HL-60 (cell line): ENCODE results near the gene ART1.

Source experiments
- DNase-seq, 2 experiments: peaks; one replicate each; pipeline ENCODE4 v3.0.0-alpha.2; 2010 to 2020; ENCODE audit warnings: low read depth in 1 of 2, low spot score in 1 of 2
- H3K27ac ChIP-seq: fragments of 250-450 bp; sonication (Bioruptor Pico); replicated peaks from 2 replicates; pipeline ENCODE4 v1.5.1; 2020; ENCODE audit warnings: mild to moderate bottlenecking, moderate library complexity
- H3K27me3 ChIP-seq: fragments of 250-450 bp; sonication (Bioruptor Pico); 2 replicates; pipeline ENCODE4 v1.5.1; 2021; ENCODE audit warnings: mild to moderate bottlenecking, moderate library complexity; ENCODE audit not compliant: insufficient read depth, poor library complexity, severe bottlenecking
- H3K4me3 ChIP-seq: replicated peaks from 2 replicates; pipeline ENCODE4 v1.5.1; 2011; ENCODE audit warnings: mild to moderate bottlenecking, control low read depth, low read length; ENCODE audit not compliant: insufficient read depth
- GABPA ChIP-seq: IDR thresholded peaks from 2 replicates; pipeline ENCODE4 v1.6.1; 2012; ENCODE audit warnings: low read depth
- POLR2AphosphoS5 ChIP-seq: IDR thresholded peaks from 2 replicates; pipeline ENCODE4 v1.6.1; 2012; ENCODE audit warnings: low read depth
- SPI1 ChIP-seq: IDR thresholded peaks from 2 replicates; pipeline ENCODE4 v1.6.1; 2012; ENCODE audit warnings: low read depth, mild to moderate bottlenecking, borderline replicate concordance
- TF ChIP-seq, protein P1 (sequence below): IDR thresholded peaks from one replicate; pipeline ENCODE4 v1.5.1; 2011; ENCODE audit warnings: low read length, control low read depth, inconsistent platforms; ENCODE audit not compliant: insufficient read depth
- TF ChIP-seq, protein P2 (sequence below): IDR thresholded peaks from 2 replicates; pipeline ENCODE4 v1.6.1; 2012; ENCODE audit warnings: low read depth; ENCODE audit not compliant: insufficient replicate concordance

ART1 gene

DNA sequence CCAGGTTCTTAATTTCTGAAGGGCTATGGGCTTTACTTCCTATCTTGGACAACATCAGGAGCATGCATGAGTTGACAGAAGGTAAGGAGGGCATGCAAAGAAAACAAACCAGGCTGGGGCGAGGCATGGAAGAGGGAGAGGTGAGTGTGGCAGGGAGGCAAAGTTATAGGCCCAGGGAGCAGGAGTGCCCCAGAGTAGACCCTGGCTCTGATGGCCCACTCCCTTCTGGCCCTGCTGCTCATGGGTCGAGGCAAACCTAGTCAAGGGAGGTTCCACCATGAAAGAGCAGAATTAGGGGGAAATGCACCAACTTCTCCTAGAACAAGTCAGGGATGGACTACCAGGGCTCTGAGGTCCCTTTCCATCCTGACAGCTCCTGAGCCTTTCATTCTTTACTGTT is 16.0 kb downstream of the ART1 start:
- no peak for TF ChIP-seq POLR2AphosphoS5
- TF ChIP-seq GABPA, result no peak
- TF ChIP-seq, protein P1, sequence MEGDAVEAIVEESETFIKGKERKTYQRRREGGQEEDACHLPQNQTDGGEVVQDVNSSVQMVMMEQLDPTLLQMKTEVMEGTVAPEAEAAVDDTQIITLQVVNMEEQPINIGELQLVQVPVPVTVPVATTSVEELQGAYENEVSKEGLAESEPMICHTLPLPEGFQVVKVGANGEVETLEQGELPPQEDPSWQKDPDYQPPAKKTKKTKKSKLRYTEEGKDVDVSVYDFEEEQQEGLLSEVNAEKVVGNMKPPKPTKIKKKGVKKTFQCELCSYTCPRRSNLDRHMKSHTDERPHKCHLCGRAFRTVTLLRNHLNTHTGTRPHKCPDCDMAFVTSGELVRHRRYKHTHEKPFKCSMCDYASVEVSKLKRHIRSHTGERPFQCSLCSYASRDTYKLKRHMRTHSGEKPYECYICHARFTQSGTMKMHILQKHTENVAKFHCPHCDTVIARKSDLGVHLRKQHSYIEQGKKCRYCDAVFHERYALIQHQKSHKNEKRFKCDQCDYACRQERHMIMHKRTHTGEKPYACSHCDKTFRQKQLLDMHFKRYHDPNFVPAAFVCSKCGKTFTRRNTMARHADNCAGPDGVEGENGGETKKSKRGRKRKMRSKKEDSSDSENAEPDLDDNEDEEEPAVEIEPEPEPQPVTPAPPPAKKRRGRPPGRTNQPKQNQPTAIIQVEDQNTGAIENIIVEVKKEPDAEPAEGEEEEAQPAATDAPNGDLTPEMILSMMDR, result no peak
- TF ChIP-seq, protein P2, sequence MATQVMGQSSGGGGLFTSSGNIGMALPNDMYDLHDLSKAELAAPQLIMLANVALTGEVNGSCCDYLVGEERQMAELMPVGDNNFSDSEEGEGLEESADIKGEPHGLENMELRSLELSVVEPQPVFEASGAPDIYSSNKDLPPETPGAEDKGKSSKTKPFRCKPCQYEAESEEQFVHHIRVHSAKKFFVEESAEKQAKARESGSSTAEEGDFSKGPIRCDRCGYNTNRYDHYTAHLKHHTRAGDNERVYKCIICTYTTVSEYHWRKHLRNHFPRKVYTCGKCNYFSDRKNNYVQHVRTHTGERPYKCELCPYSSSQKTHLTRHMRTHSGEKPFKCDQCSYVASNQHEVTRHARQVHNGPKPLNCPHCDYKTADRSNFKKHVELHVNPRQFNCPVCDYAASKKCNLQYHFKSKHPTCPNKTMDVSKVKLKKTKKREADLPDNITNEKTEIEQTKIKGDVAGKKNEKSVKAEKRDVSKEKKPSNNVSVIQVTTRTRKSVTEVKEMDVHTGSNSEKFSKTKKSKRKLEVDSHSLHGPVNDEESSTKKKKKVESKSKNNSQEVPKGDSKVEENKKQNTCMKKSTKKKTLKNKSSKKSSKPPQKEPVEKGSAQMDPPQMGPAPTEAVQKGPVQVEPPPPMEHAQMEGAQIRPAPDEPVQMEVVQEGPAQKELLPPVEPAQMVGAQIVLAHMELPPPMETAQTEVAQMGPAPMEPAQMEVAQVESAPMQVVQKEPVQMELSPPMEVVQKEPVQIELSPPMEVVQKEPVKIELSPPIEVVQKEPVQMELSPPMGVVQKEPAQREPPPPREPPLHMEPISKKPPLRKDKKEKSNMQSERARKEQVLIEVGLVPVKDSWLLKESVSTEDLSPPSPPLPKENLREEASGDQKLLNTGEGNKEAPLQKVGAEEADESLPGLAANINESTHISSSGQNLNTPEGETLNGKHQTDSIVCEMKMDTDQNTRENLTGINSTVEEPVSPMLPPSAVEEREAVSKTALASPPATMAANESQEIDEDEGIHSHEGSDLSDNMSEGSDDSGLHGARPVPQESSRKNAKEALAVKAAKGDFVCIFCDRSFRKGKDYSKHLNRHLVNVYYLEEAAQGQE, result no peak
- TF ChIP-seq SPI1, result no peak
- Histone ChIP-seq H3K27me3 (no peaks in the 10 kb centered on the region), H3K27ac (no peak overlapping the region), H3K4me3 (no peak overlapping the region)
- no peak for DNase-seq

DNA sequence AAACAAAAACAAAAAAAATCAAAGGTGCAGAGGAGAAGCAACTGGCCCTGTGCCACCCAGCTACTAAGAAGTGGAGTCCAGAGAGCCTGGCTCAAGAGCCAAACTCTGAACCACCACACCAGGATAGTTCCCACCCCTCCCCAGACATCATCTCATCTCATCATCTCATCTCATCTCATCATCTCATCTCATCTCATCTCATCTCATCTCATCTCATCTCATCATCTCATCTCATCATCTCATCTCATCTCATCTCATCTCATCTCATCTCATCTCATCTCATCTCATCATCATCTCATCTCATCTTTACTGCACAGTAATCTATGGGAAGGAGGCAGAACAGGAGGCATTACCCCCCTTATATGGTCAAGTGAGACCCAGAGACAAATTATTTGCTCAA is 17.9 kb downstream of the ART1 start:
- no peak overlapping the region for H3K4me3 ChIP-seq
- TF ChIP-seq, protein P1, result no peak
- no peak for TF ChIP-seq POLR2AphosphoS5
- TF ChIP-seq, protein P2, result no peak
- TF ChIP-seq SPI1, result no peak
- no peak for TF ChIP-seq GABPA
- H3K27ac ChIP-seq, result no peak overlapping the region
- DNase-seq, result no peak
- no peaks in the 10 kb centered on the region for H3K27me3 ChIP-seq

DNA sequence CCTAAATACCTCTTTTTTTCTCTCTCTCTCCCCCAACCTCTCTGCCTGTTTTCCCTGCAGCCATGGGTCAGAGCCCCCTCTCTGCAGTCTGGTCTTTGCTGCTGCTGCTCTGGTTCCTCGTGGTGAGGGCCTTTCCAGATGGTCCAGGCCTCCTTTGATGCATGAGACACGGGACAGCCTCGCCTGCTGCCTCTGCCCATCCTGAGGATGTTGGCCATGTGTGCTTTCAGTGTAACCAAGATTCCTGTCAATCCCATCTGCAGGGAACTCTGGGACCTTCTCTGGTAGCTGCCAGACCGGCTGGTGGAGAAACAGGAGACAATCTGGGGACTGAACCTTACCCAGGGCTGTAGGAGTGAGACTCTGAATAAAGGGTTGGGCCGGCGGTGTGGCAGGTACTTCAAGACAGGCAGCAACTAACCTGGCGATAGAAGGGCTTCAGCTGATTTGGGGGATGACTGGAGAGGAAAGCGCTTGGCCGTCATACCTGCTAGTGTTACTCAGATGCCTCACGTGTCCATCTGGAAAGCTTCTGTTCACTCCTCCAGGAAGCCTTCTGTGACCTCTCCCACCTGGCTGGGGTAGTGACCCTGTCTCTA is 19.2 kb downstream of the ART1 start:
- TF ChIP-seq POLR2AphosphoS5 (no peak), GABPA (no peak), SPI1 (no peak)
- TF ChIP-seq, protein P2, result no peak
- TF ChIP-seq, protein P1, result no peak
- Histone ChIP-seq H3K4me3 (no peak overlapping the region), H3K27me3 (no peaks in the 10 kb centered on the region), H3K27ac (no peak overlapping the region)
- no peak for DNase-seq
